HK-2 (cell line): ENCODE results near the gene BAHCC1.

Experiments used
- DNase-seq: peaks from one replicate; pipeline ENCODE4 v3.0.0-alpha.2; 2018; ENCODE audit not compliant: unreplicated experiment

Gene BAHCC1

DNA sequence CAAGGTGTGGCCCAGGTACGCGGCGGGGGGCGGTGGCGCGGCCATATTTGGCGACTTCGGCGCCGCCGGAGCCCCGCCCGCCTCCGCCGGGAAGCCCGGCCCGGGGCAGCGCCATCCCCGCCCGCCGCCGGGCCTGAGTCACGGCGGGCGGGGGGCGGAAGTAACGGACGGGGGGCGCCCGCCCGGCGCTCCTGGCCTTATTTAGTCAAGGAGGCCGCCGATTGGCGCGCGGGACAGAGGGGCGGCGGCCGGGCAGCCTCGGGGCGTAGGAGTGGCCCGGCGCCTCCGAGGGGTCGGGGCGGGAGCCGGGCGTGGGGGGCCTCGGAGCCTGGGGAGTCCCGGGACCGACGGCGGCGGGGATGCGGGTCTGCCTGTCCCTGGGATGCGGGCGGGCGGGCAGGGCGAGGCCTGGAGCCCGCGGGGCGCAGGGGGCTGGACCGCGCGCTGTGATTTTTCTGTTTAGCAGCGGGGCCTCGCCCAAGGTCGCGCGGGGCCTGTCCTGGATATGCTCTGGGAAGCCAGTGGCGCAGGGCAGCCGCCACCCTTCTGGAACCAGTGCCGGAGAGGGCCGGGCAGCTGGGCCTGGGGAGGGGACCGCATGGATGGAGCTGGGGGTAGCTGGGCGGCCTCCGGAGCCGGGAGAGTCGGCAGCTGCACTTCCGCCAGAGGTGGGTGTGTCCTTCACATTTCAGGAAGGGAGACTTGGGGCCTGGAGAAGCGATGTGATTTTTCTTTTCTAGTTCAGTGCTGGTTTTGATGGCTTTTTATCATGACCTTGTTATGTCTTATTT is 119.7 kb downstream of the BAHCC1 start:
- DNase-seq, result peak; percentile 81

DNA sequence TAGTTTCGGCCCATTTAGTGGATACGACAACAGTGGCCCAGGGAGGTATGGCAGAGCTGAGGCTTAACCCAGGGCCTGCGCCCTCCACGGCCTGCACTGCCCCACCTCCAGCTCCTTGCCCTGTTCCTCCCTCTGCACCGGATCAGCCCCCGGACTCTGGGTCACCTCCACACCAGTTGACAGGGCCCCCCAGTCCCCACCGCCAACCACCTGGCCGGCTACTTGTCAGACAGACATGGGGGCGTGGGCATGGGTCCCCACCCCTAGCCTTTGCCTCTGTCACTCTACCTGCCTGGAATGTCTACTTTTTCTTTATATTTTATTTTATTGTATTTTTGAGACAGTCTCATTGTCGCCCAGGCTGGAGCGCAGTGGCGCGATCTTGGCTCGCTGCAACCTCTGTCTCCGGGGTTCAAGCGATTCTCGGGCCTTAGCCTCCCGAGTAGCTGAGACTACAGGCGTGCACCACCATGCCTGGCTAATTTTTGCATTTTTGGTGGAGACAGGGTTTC is 120.3 kb downstream of the BAHCC1 start:
- no peak for DNase-seq
